OCI-LY3 (cell line): ENCODE results near the gene PLA2G2A.

ENCODE experiments used
- EZH2phosphoT487 ChIP-seq: fragments of 200-600 bp; shearing (Covaris generic); IDR thresholded peaks from 2 replicates; pipeline ENCODE4 v1.6.1; 2018; ENCODE audit warnings: antibody characterized with exemption, mixed run types, low read depth
- TF ChIP-seq, protein P1 (sequence below): fragments of 200-600, 300-600 bp; sonication (generic); IDR thresholded peaks from 2 replicates; pipeline ENCODE4 v1.5.1; 2014; ENCODE audit warnings: antibody characterized with exemption, low read length, low read depth

DNA sequence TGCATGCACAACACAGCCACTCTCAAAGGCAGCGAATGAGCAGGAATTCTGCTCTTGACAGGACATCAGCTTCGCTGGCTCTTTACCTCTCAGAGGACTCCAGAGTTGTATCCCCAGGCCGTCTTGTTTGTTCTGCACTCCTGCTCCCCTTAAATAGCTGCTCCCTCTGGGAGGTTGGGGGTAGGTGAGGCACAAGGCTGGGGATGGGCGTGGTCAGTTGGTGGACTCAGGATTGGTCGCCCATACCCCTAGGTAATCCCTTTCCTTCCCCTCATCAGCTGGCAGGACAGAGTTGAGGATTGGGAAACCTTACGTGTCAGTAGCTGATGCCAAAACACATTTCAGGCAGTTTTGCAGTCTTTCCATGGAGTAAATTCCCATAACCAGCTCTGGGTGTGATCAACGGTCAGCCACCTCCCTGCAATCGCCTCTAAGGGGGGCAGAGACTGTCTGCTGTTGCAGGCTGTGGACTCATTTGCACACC, at the start of gene PLA2G2A:
- TF ChIP-seq, protein P1, sequence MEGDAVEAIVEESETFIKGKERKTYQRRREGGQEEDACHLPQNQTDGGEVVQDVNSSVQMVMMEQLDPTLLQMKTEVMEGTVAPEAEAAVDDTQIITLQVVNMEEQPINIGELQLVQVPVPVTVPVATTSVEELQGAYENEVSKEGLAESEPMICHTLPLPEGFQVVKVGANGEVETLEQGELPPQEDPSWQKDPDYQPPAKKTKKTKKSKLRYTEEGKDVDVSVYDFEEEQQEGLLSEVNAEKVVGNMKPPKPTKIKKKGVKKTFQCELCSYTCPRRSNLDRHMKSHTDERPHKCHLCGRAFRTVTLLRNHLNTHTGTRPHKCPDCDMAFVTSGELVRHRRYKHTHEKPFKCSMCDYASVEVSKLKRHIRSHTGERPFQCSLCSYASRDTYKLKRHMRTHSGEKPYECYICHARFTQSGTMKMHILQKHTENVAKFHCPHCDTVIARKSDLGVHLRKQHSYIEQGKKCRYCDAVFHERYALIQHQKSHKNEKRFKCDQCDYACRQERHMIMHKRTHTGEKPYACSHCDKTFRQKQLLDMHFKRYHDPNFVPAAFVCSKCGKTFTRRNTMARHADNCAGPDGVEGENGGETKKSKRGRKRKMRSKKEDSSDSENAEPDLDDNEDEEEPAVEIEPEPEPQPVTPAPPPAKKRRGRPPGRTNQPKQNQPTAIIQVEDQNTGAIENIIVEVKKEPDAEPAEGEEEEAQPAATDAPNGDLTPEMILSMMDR: no peak
- no peak for TF ChIP-seq EZH2phosphoT487
